Stimulated activated CD4-positive, alpha-beta T cell treated with anti-CD3 and anti-CD28 coated beads, Interleukin-15, amount 100 ng/mL, for 1 hour (primary cell): ENCODE results near the gene WRNIP1.

Experiments used
- DNase-seq, 2 donors: peaks; one replicate each; pipeline ENCODE4 v3.0.0-alpha.2; 2020; ENCODE audit warnings: low read depth in 1 of 2, low spot score in 1 of 2

Gene WRNIP1

DNA sequence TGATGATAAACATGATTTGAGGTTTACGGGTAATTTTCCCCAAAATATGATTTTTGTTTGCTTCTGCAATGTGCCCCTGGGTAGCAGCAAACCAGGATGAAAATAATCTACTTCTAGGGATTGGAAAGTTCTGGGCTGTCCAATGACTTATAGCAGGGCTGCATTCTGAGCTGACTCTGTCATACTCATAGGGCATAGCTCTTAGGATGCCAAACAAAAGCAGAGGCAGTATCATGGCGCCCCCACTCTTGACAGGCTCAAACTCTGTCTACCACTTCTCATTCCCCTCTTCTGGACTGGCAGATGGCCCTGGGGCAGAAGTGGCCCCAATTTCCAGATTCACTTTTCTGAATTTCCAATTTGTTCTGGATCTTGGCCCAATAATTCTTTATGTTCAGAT, 66.2 kb downstream of the WRNIP1 start:
- DNase-seq = no peak

DNA sequence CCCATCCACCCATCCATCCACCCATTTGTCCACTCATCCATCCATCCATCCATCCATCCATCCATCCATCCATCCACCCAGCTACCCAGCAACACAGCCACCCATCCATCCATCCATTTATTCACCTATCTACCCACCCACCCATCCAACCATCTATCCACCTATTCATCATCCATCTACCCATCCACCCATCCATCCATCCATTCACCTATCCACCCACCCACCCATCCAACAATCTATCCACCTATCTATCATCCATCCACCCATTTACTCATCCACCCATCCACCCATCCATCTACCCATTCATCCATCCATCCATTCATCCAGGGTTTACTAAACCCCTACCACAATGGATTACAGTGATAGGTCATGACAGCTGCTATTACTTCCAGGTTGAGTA, 69.1 kb downstream of the WRNIP1 start:
- no peak for DNase-seq
